HAP-1 (cell line): ENCODE data around the gene CTDSPL.
A peak's percentile ranks its signal among the peaks of the same experiment; 100 is the strongest.
"Not testable (repeated sequence)": the region's sequence is repeated elsewhere in the genome, so short reads cannot be mapped to it uniquely, and the experiment has no call there.

ENCODE experiments used
- DNase-seq, 2 experiments: peaks; one replicate each; pipeline ENCODE4 v3.0.0-alpha.2; 2016 to 2020; ENCODE audit warnings: low spot score in 2 of 2
- H3K27me3 ChIP-seq: fragments of 250-450 bp; sonication (Bioruptor Pico); 2 replicates; pipeline ENCODE4 v1.5.1; 2020; ENCODE audit warnings: low read depth, mild to moderate bottlenecking, moderate library complexity
- H3K36me3 ChIP-seq: fragments of 250-450 bp; sonication (Bioruptor Pico); replicated peaks from 2 replicates; pipeline ENCODE4 v1.5.1; 2020; ENCODE audit warnings: mild to moderate bottlenecking
- H3K4me1 ChIP-seq: fragments of 250-450 bp; sonication (Bioruptor Pico); 2 replicates; pipeline ENCODE4 v1.5.1; 2020; ENCODE audit warnings: mild to moderate bottlenecking
- H3K4me3 ChIP-seq: fragments of 250-450 bp; sonication (Bioruptor Pico); 2 replicates; pipeline ENCODE4 v1.5.1; 2020; ENCODE audit warnings: mild to moderate bottlenecking, moderate library complexity
- H3K9me3 ChIP-seq: fragments of 250-450 bp; sonication (Bioruptor Pico); 2 replicates; pipeline ENCODE4 v1.5.1; 2020; ENCODE audit warnings: mild to moderate bottlenecking, moderate library complexity
- in situ Hi-C: fragments of 300-500 bp; cut with MboI; formaldehyde crosslinking; loops from 3 replicates; pipeline ENCODE4 v1.14.3; 2020; ENCODE audit warnings: low sequenced_read_pairs, inconsistent platforms, mixed read lengths

The CTDSPL gene

DNA sequence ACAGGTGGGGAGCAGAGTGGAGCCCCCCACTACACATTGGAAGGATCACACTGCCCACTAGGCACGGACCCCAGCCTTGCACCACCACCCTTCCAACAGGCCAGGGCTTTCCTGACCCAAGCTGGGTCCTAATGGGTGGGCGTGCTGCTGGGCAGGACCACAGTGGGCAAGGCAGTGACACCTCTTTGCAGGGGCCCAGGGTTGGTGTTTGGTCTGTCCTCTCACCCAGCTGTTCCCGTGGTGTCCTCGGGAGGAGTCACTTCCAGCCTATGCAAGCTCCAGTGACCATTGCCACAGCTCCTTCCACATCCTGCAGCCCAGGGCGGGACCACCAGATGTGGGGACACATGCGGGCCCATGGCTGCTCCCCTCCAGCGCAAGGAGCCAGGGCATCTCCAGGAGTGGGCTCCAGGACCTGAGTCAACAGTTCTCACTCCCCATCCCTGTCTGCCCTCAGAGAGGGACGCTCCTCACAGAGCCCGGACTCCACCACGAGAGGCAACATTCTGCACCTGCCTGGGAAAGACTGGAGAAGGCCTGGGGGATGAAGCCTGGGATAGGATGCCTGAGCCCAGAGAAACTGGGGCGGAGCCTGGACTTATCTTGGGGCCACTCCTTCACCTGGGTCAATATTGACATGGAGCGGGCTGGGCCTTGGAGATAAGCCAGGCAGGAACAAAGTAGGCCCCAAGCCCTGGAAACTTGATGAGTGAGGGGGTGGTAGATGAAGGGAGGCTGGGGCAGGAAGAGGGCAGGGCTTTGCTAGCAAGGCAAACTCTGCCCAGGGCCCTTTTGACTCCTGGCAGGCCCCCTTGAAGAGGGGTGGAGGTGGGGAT, 125.0 kb downstream of the CTDSPL start:
- H3K4me3 ChIP-seq: no peak overlapping the region
- H3K4me1 ChIP-seq: no peaks in the 10 kb centered on the region
- in situ Hi-C loops: no loop called here
- H3K27me3 ChIP-seq: no peaks in the 10 kb centered on the region
- no peak for DNase-seq
- H3K36me3 ChIP-seq: no peaks in the 10 kb centered on the region
- H3K9me3 ChIP-seq: no peaks in the 10 kb centered on the region

DNA sequence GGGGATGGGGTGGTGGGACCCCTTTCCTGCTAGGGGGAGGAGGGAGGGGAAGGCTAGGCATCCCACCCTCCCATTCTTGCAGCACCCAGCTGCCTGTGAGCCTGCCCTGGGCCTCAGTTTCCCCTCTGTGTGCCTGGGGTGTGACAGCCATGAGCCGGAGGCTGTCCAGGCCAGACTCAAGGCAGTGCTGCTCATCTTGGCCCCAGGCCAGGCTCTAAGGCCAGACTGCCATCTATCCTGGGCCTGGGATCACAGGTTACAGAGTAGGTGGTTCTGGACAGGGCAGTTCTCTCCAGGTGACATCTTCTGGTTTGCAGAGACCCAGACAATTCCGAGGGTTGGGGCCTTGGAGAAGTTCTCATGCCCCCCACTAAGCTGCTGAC, 125.6 kb downstream of the CTDSPL start:
- in situ Hi-C loops: no loop called here
- no peaks in the 10 kb centered on the region for H3K27me3 ChIP-seq
- H3K4me3 ChIP-seq: no peak overlapping the region
- H3K9me3 ChIP-seq: no peaks in the 10 kb centered on the region
- no peak for DNase-seq
- H3K36me3 ChIP-seq: no peaks in the 10 kb centered on the region
- H3K4me1 ChIP-seq: no peaks in the 10 kb centered on the region

DNA sequence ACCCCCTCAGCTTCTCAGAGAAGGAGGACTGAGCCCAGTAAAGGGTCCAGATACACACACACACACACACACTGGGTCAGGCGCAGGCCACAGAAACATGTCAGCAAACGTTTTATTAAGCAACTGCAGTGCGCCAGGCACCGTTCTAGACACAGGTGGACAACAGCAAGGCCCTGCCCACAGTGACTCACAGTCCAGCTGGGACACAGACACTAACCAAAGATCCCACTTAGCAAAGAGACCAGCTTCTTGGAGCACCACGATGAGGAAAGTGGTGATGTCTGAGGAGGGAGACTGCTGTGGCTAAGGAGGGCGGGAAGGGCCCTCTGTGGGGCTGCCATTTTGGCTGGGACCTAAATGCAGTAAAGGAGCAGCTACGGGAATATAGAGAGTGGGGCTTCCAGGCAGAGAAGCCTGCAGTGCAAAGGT, 126.1 kb downstream of the CTDSPL start:
- Histone ChIP-seq H3K36me3 (no peaks in the 10 kb centered on the region), H3K27me3 (no peaks in the 10 kb centered on the region), H3K9me3 (no peaks in the 10 kb centered on the region), H3K4me1 (no peaks in the 10 kb centered on the region), H3K4me3 (no peak overlapping the region)
- in situ Hi-C loops: no loop called here
- no peak for DNase-seq

DNA sequence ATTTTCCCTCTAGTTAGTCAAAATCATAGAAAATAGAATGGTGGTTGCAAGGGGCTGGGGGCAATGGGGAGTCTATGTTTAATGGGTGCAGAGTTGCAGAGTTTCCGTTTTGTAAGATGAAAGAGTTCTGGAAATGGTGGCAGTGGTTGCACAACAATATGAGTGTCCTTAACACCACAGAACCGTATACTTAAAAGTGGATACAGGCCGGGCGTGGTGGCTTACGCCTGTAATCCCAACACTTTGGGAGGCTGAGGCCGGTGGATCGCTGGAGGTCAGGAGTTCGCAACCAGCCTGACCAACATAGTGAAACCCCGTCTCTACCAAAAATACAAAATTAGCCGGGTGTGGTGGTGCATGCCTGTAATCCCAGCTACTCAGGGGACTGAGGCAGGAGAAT, 126.7 kb downstream of the CTDSPL start:
- DNase-seq, in situ Hi-C loops, H3K36me3 ChIP-seq, H3K9me3 ChIP-seq, H3K27me3 ChIP-seq, H3K4me3 ChIP-seq, H3K4me1 ChIP-seq: not testable (repeated sequence)

DNA sequence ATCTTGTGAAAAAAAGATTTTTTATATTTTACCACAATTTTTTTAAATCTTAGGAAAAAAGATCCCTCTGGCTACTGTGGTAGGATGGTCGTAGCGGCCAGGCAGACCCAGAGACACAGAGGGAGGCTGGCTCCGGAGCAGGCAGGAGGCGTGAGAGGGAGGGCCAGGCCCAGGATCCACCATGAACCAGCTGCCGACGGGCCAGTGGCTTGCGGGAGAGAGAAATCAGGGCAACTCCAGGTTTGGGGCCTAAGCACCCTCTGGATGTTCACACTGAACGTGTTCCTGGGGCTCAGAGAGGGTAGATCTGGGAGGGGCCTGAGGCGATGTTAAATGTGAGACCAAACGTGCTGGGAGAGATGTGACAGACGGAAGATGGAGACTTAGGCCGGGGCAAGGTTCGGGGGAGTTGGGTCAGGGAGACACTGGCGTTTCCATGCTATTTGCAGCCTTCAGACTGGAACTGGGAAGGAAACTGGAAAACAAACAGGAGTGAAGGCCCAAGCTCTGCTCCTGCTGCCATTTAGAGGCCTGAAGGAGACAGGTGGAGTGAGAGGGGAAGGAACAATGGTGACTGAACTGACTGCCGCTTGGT, 127.3 kb downstream of the CTDSPL start:
- in situ Hi-C loops: no loop called here

DNA sequence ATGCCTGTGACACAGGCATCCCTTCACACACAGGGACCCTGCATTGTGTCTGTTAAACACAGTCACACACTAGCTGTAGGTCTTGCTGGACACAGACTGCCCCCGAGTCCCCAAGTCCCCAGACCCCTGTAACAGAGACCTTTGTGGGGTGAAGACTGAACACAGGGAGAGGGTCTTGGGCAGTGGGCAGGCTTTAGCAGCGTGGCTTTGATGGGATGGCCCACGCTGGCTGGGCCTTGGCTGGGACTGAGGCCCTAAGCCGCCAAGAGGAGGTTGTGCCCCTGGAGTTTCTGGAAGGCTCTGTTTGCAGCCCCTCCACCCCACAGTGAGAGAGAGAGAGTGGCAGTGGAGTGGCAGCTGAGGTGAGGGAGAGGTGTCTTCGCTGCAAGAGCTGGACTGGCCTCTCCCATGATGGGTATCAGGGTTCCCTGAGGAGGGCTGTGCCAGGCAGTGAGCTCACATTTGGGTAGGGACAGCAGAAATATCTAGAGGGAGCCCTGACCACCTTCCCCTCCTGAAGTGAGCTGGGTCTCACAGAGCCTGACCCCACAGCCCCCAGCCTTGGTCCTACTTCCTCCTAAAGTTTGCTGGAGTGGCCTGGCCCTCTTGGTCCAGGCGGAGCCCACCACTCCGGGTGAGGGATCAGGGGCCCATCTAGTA, 128.3 kb downstream of the CTDSPL start:
- no peak for DNase-seq
- Histone ChIP-seq H3K4me3 (no peak overlapping the region), H3K4me1 (peaks cover 10% of the 10 kb centered on the region), H3K27me3 (no peaks in the 10 kb centered on the region), H3K36me3 (no peaks in the 10 kb centered on the region), H3K9me3 (no peaks in the 10 kb centered on the region)
- in situ Hi-C loops: no loop called here

More for the DNA sequence above, 127.3 kb downstream of the CTDSPL start:
- H3K4me1 ChIP-seq: peaks cover 7% of the 10 kb centered on the region
- no peak overlapping the region for H3K4me3 ChIP-seq
- no peaks in the 10 kb centered on the region for H3K36me3 ChIP-seq
- no peak for DNase-seq
- H3K27me3 ChIP-seq: no peaks in the 10 kb centered on the region
- H3K9me3 ChIP-seq: no peaks in the 10 kb centered on the region

DNA sequence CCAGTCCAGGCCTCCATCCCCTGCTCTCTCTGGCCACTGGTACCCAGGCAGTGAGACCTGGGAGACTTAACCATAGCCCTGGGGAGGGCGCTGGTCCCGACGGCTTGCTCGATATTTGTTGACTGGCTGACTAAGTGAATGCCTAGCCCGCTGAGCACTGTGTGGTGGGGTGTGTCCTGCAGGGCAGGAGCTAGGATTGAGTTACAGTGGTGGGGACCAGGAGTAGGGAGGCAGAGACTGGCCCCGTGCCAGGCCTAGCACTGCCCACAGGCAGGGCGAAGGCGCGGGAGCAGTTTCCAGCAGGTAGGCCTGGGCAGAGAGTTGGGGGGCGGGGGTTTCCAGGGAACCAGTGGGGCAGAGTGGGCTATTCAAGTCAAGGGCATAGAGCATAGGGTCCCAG, 128.8 kb downstream of the CTDSPL start, which contains the start of gene VILL:
VILL (plus strand) TSS at position 260 of the 400 bp plus-strand sequence. CDS start 2,887 bp downstream, outside the sequence.
- Histone ChIP-seq H3K27me3 (no peaks in the 10 kb centered on the region), H3K4me3 (no peak within 1 kb of the TSS), H3K9me3 (no peaks in the 10 kb centered on the region), H3K36me3 (no peaks in the 10 kb centered on the region), H3K4me1 (peaks cover 14% of the 10 kb centered on the region)
- in situ Hi-C loops: no loop called here
- no peak for DNase-seq

DNA sequence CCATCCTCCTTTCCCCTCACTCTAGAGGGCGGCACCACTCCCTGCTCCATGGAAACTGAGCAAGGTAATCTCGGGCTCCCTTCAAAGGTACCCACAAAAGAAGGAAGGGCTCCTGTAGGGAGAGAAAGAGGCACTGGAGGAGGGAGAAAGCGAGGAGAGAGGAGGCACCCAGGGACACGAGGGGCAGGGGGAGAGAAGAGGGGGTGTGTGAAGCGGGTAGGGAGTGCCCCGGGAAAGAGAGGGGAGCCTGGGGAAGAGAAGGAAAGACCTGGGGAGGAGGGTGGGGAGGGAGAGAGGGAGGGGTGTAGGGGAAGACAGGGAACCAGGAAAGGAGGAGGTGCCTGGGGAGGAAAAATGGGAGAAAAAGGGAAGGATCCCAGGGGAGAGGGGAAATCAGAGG, 129.4 kb downstream of the CTDSPL start:
- H3K4me1 ChIP-seq: peaks cover 14% of the 10 kb centered on the region
- no peaks in the 10 kb centered on the region for H3K27me3 ChIP-seq
- H3K9me3 ChIP-seq: no peaks in the 10 kb centered on the region
- in situ Hi-C loops: no loop called here
- no peak overlapping the region for H3K4me3 ChIP-seq
- no peaks in the 10 kb centered on the region; the same call in 1 of the 2 replicates for H3K36me3 ChIP-seq
- no peak for DNase-seq

DNA sequence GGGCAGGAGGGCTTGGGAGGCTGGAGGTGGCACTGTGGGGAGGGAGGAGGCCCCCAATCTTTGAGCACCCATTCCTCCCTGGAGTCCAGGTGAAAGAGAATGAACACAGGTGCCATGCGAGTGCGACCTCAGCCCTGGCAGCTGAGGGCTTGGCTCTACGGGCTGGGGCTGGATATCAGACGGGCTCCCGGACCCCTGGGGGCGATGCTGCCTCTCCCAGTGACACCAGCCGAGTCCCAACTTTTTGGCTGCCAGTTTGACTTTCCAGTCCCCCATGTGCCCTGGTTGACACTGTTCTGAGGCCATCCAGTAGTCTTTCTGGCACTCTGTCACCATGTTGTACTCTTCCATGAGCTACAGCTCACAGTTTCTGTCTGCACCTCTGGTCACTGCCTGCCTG, 130.1 kb downstream of the CTDSPL start:
- Histone ChIP-seq H3K4me3 (no peak overlapping the region), H3K4me1 (peaks cover 14% of the 10 kb centered on the region), H3K36me3 (no peaks in the 10 kb centered on the region; the same call in 1 of the 2 replicates), H3K27me3 (no peaks in the 10 kb centered on the region), H3K9me3 (no peaks in the 10 kb centered on the region)
- in situ Hi-C loops: no loop called here
- DNase-seq: no peak

DNA sequence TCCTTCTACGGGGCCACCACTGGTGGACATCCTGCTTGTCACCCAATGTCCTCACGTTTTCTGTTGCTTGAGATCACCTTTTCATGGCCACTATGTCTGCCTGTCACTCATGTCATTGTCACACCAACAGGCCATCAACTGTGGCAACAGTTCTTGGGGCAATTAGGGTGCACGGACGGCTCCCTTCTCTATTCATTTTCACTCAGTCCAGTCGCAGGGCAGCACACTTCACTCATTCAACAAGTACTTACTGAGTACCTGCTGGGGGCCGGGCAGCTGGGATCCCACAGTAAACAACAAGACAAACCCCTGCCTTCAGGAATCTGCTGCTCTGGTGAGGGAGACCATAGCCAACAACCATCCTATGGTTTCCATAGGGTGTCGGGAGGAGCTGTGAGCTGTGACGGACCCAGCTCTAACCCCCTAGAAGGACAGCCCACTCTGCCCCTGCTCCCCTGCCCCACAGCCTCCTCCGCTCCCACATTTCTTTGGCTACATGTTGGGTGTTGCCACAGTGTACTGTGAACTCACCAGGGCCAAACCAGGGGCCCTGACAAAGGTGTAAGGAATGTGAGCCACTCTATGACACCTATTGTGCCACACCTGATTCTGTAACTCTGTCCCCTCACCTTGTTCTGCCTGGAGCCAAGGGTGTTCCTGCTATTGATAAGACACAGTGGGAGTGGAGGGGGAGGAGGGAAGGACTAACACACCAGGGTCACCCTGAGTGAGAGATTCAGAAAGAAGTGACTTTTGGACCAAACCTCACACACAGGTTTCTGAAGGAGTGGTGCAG, 130.8 kb downstream of the CTDSPL start:
- Histone ChIP-seq H3K27me3 (no peaks in the 10 kb centered on the region), H3K9me3 (no peaks in the 10 kb centered on the region), H3K4me1 (peaks cover 14% of the 10 kb centered on the region), H3K36me3 (peaks cover 3% of the 10 kb centered on the region), H3K4me3 (no peak overlapping the region)
- in situ Hi-C loops: no loop called here
- no peak for DNase-seq

DNA sequence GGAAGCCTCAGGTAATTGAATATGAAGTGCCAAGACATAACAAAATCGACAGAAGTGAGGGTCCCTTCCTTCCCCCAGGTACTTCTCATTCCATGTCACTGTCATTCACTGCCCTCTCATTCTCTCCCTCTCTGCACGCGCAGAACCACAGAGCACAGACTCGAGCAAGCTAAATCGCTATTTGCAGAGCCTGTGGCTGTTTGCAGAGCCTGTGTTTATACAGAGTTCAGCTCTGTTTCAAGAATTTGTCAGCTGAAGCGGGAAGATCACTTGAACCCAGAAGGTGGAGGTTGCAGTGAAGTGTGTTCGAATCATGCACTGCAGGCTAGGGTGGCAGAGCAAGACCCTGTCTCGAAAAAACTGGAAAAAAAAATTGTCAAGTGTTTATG, 131.4 kb downstream of the CTDSPL start:
- H3K4me3 ChIP-seq: no peak overlapping the region
- in situ Hi-C loops: no loop called here

DNA sequence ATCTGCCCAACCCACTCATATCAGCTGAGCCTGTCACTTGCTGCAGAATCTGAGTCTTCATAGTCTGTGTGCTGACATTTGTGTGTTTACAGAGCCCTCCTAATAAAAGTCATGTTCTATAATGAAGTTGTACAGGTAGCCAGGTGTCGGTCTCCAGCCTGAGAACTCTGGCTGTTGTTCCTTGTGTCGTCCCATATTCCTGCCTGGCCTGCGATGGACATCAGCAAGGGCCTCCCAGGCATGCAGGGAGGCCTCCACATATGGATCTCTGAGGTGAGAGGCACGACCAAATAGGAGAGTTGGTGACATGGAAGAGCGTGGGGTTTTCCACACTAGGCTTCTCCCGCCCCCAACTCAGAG, 131.8 kb downstream of the CTDSPL start:
- peak overlapping the region; percentile 57 for H3K4me3 ChIP-seq
- peaks cover 14% of the 10 kb centered on the region for H3K4me1 ChIP-seq
- H3K27me3 ChIP-seq: no peaks in the 10 kb centered on the region
- H3K36me3 ChIP-seq: peaks cover 3% of the 10 kb centered on the region
- in situ Hi-C loops: no loop called here
- H3K9me3 ChIP-seq: no peaks in the 10 kb centered on the region
- no peak for DNase-seq

More for the DNA sequence above, 131.4 kb downstream of the CTDSPL start:
- no peak for DNase-seq
- Histone ChIP-seq H3K4me1 (peaks cover 14% of the 10 kb centered on the region), H3K27me3 (no peaks in the 10 kb centered on the region), H3K9me3 (no peaks in the 10 kb centered on the region), H3K36me3 (peaks cover 3% of the 10 kb centered on the region)

DNA sequence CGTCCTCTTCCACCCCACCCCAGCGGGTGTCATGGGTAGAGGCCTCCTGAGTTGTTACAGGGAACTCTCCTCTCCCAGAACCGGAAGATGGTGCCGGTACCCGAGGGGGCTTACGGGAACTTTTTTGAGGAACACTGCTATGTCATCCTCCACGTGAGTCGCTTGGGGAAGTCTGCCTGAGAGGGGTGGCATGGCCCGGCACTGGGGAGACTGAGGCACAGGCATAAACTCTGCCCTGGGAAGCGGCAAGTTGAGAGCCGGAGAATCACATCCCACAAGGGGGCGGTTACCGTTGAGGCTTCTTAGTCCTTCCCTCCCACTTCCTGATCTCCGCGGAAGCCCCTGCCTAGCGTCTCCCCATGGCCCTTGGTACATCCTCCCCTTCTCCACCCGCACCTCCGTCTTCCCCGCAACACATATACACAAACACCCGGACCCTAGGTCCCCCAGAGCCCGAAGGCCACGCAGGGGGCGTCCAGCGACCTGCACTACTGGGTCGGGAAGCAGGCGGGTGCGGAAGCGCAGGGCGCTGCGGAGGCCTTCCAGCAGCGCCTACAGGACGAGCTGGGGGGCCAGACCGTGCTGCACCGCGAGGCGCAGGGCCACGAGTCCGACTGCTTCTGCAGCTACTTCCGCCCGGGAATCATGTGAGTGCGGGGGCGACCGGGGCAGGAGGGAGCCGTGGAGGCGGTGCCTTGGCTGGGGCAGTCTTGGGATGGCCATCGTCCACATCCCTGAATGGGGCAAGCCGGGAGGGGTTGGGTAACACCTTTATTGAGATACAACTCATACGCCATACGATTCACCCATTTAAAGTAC, 132.3 kb downstream of the CTDSPL start:
- peaks cover 3% of the 10 kb centered on the region for H3K36me3 ChIP-seq
- peak overlapping the region; percentile 57 for H3K4me3 ChIP-seq
- H3K4me1 ChIP-seq: peaks cover 14% of the 10 kb centered on the region
- H3K9me3 ChIP-seq: no peaks in the 10 kb centered on the region
- H3K27me3 ChIP-seq: no peaks in the 10 kb centered on the region
- peak; percentile 64 to 86 for DNase-seq
- in situ Hi-C loops: no loop called here
